Stimulated activated CD4-positive, alpha-beta T cell treated with anti-CD3 and anti-CD28 coated beads, Interleukin-12 subunit alpha, Interleukin-12 subunit beta, amount 100 ng/mL, for 24 hours (primary cell): ENCODE data around the gene KCNJ15.

Experiments
- DNase-seq, 2 experiments: peaks; one replicate each; pipeline ENCODE4 v3.0.0-alpha.2; 2020; ENCODE audit warnings: low read depth in 2 of 2

Gene KCNJ15

GRCh38 chr21:38354746-38355145, 98.0 kb downstream of the KCNJ15 start:
- DNase-seq: no peak

- DNase-seq: no peak
These were observed 98.6 kb downstream of the KCNJ15 start for GRCh38 chr21:38355353-38355752.

- DNase-seq: peak; percentile 59 to 72
These were observed 99.4 kb downstream of the KCNJ15 start for GRCh38 chr21:38355992-38356781.
